Measurements from ENCODE around the gene MSL1.
A peak's percentile ranks its signal among the peaks of the same experiment; 100 is the strongest.

DNA sequence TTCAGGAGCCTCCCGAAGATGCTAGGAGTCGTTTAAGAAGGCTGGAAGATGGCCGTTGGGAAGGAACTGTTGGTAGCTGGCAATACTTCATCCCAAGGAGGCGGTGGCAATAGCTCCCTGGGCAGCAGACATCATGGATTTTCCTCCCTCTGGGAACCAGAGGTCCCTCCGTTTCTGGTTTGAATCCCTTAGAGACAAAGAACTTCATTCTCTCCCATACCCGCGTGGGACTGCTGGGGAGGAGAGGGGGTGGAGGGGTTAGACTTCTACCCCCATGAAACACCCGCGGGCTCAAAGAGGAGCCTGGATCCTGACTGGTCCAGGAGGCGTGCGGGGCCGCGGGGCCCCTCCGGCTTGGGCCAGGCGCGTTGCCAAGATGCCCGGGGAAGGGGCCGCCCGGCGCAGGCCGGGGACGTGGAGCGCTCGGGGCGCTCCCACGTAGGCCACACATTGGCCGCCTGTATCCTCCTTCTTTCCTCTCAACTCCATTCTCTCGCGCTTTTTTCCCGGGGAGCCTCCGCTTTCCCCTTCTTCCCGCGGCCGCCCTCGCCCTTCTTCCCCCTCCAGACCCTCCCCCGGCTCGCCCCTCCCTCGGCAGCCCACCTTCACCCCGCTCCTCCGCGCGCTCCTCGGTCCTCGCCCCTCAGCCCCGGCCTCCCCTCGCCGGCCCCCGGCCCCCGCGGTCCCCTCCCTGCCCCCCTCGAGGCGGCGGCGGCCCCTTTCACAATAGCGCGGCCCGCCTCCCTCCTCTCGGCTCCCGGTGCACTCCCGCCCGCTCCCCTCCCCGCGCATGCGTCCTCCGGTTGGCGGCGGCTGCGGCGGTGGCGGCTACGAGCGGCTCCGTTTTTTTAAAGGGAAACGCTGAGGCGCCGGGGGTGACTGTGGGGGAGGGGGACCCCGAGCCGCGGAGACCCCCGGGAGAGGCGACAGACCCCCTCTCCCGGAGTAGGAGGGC is at the start of gene MSL1:
- TF ChIP-seq, protein P1, sequence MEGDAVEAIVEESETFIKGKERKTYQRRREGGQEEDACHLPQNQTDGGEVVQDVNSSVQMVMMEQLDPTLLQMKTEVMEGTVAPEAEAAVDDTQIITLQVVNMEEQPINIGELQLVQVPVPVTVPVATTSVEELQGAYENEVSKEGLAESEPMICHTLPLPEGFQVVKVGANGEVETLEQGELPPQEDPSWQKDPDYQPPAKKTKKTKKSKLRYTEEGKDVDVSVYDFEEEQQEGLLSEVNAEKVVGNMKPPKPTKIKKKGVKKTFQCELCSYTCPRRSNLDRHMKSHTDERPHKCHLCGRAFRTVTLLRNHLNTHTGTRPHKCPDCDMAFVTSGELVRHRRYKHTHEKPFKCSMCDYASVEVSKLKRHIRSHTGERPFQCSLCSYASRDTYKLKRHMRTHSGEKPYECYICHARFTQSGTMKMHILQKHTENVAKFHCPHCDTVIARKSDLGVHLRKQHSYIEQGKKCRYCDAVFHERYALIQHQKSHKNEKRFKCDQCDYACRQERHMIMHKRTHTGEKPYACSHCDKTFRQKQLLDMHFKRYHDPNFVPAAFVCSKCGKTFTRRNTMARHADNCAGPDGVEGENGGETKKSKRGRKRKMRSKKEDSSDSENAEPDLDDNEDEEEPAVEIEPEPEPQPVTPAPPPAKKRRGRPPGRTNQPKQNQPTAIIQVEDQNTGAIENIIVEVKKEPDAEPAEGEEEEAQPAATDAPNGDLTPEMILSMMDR (IDR thresholded peaks at IDR 0.05) = no peak
- peak in 1 of 2 donors; percentile 42 for TF ChIP-seq POLR2A (IDR thresholded peaks at IDR 0.05)
- TF ChIP-seq POLR2AphosphoS5 (IDR thresholded peaks at IDR 0.05) = peak in 1 of 3 donors; percentile 27
- TF ChIP-seq EP300 (IDR thresholded peaks at IDR 0.05) = no peak
